ENCODE results near the gene GPX4.

The GPX4 gene

DNA sequence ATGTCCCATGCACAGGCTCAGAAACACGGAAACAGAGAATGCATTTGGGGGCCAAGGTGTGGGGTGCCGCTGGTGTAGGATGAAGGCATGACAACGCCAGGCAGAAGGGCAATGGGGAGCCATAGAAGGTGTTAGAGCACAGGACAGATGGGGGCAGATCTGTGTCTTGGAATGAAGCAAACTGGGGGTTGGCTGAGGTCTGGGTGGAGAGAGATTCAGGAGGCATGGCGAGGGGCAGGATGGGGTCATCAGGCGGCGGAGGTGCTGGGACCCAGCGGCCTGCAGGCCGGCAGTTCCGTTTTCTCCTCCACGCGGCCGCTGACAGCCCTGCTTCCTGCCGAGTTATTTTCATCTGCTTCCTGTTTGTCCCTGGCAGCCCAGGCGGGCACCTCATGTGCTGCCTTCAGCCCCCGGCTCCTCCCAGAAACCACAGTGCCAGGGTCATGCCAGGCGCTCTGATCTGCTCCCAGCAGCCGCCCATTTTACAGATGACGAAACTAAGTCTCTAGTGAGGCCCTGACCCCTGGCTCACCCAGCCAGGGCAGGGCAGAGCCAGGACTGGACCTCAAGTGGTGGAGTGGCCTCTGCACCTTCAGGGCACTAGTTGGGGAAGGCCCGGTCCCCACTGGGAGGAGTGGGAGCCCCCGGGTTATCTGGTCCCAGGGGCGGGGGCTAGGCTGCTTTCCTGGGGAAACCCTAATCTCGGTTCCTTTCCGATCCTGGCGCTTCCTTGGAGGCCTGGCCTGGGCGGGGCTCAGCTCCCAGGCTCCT, 34.6 kb upstream of the GPX4 start:
- Histone ChIP-seq H3K36me3 (ENCODE audit: control insufficient read depth, insufficient read depth, low read length) (no peaks in the 10 kb centered on the region), H3K9me3 (ENCODE audit: control insufficient read depth, low read length) (no peaks in the 10 kb centered on the region), H3K27ac (ENCODE audit: insufficient read depth, low read depth, low read length, poor library complexity, severe bottlenecking) (no peak overlapping the region), H3K4me1 (ENCODE audit: control insufficient read depth, insufficient read depth, low read length) (peaks cover 13% of the 10 kb centered on the region), H3K4me3 (ENCODE audit: insufficient read depth, low read depth, low read length) (no peak overlapping the region), H3K27me3 (ENCODE audit: control insufficient read depth, insufficient read depth, low read length, poor library complexity, severe bottlenecking) (peaks cover 80% of the 10 kb centered on the region)
- 88 to 89% methylated on average over 25 of the region's 25 CpGs for WGBS, 2 experiments

DNA sequence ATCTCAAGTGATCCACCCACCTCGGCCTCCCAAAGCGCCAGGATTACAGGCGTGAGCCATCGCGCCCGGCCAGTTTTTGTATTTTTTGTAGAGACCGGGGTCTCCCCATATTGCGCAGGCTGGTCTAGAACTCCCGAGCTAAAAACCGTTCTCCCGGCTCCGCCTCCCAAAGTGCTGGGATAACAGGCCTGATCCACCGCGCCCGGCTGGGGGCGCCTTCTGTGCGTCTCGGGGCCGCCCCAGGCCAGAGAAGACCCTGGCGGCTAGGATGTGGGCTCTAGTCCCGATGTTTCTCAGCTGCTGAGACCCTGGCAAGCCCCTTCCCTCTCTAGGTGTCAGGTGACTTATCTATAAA, 33.2 kb upstream of the GPX4 start:
- Histone ChIP-seq H3K4me3 (ENCODE audit: insufficient read depth, low read depth, low read length) (peak overlapping the region; percentile 39), H3K36me3 (ENCODE audit: control insufficient read depth, insufficient read depth, low read length) (peaks cover 1% of the 10 kb centered on the region), H3K4me1 (ENCODE audit: control insufficient read depth, insufficient read depth, low read length) (peaks cover 12% of the 10 kb centered on the region), H3K9me3 (ENCODE audit: control insufficient read depth, low read length) (no peaks in the 10 kb centered on the region), H3K27me3 (ENCODE audit: control insufficient read depth, insufficient read depth, low read length, poor library complexity, severe bottlenecking) (peaks cover 66% of the 10 kb centered on the region), H3K27ac (ENCODE audit: insufficient read depth, low read depth, low read length, poor library complexity, severe bottlenecking) (no peak overlapping the region)
- 16 to 18% methylated on average over 21 of the region's 21 CpGs for WGBS, 2 experiments

DNA sequence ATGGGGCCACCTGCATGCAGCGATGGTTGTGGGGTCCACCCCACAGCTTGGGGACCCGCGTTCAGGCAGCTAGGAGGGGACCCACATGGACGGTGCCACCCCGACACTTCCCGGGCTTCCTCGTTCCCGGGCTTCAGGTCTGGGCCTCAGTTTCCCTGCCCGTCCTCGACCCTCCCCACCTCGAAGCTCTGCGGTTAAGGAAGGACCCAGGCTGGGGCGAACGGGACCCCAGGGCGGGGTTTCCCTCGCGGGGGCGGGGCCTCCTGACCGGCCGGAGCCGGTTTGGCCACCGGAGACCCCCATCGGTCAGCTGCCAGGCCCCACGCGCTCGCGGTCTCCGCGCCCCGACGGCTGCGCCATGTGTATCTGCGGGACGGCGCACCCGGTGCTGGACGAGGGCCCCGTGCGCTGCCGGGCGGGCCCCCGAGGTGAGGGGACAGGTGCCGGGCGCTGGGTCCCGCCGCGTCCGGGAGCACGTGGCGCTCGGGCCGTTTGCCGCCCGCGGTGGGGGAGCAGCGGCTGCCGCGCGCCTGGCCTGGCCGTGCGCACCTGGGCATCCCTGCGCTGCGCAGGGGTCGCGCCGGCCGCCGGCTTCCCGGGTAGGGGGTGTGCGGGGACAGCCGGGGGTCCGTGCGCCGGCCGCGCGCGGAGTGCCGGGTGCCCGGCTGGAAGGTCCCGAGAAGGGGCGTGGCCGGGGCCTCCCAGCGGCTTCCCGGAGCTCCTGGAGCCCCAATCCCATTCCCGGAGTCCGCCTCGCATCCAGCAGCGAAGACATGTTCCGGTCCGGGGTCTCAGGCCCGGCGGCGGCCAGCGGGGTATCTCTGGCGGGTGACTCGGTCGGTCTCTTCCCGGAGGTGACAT, 32.6 kb upstream of the GPX4 start:
- H3K27me3 ChIP-seq (ENCODE audit: control insufficient read depth, insufficient read depth, low read length, poor library complexity, severe bottlenecking): peaks cover 60% of the 10 kb centered on the region
- peak overlapping the region; percentile 39 for H3K4me3 ChIP-seq (ENCODE audit: insufficient read depth, low read depth, low read length)
- 2% methylated on average over 99 of the region's 99 CpGs for WGBS, 2 experiments

DNA sequence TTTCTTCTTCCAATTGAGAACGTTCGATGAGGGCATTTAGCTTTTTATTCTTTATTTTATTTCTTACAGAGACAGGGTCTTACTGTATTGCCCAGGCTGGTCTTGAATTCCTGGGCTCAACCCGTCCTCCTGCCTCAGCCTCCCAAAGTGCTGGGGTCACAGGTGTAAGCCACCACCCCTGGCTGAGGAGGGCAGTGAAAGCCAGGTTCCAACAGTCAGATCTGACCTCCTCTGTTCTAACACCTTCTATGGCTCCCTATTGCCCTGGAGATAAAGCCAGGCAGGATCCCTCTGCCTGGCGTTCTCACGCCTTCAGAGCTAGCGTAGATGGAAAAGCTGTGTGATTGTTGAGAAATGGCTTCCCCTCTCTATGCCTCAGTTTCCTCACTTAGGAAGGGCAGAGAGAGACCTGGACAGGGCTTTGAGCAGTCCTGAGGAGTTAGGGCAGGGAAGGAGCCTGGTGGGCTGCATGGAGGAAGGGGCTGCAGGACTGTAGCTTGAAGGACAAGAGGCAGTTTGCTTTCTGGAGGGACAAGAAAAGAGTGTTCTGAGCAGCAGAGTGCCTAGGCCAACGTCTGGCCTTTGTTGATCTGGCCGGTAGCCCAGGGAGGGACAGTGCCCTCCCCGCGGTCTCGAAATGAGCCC, 31.3 kb upstream of the GPX4 start:
- Histone ChIP-seq H3K4me1 (ENCODE audit: control insufficient read depth, insufficient read depth, low read length) (no peaks in the 10 kb centered on the region), H3K36me3 (ENCODE audit: control insufficient read depth, insufficient read depth, low read length) (peaks cover 4% of the 10 kb centered on the region), H3K9me3 (ENCODE audit: control insufficient read depth, low read length) (no peaks in the 10 kb centered on the region), H3K27ac (ENCODE audit: insufficient read depth, low read depth, low read length, poor library complexity, severe bottlenecking) (no peak overlapping the region), H3K27me3 (ENCODE audit: control insufficient read depth, insufficient read depth, low read length, poor library complexity, severe bottlenecking) (peaks cover 47% of the 10 kb centered on the region), H3K4me3 (ENCODE audit: insufficient read depth, low read depth, low read length) (no peak overlapping the region)
- WGBS, 2 experiments: 93 to 95% methylated on average over 11 of the region's 11 CpGs

More for the DNA sequence above, 32.6 kb upstream of the GPX4 start:
- Histone ChIP-seq H3K9me3 (ENCODE audit: control insufficient read depth, low read length) (no peaks in the 10 kb centered on the region), H3K4me1 (ENCODE audit: control insufficient read depth, insufficient read depth, low read length) (peaks cover 6% of the 10 kb centered on the region), H3K36me3 (ENCODE audit: control insufficient read depth, insufficient read depth, low read length) (peaks cover 4% of the 10 kb centered on the region), H3K27ac (ENCODE audit: insufficient read depth, low read depth, low read length, poor library complexity, severe bottlenecking) (no peak overlapping the region)

DNA sequence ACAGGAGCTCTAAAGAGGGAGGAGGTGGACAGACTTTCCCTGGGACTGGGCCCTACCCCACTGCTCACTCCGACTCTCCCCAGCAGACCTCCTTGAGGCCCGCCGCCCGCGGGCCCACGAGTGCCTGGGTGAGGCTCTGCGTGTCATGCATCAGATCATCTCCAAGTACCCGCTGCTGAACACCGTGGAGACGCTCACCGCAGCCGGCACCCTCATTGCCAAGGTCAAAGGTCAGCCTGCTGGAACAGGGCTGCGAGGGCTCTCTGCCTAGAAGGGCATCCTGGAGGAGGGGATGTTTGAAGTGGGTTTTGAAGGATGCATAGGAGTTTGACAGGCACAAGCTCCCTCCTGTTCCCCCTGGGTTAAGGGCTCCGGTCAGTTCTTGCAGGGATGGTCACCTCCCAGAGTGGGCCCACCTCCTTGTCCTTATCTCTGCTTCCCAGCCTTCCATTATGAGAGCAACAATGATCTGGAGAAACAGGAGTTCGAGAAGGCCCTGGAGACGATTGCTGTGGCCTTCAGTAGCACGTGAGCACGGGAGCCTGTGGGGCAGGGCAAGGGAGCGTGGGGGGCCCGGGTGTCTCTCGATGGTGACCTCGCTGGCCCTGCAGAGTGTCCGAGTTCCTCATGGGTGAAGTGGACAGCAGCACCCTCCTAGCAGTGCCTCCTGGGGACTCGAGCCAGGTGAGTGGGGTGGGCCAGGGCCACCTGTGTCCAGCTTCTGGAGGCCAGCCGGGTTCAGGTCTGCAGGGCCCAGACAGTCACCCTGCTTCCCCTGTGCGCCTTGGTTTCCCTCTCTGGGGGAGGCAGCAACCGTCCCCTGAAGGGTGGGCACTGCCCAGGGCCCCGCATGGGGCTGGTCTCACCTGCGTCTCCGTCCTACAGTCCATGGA, 30.5 kb upstream of the GPX4 start:
- WGBS, 2 experiments: 91 to 93% methylated on average over 30 of the region's 30 CpGs
- H3K27ac ChIP-seq (ENCODE audit: insufficient read depth, low read depth, low read length, poor library complexity, severe bottlenecking): no peak overlapping the region

DNA sequence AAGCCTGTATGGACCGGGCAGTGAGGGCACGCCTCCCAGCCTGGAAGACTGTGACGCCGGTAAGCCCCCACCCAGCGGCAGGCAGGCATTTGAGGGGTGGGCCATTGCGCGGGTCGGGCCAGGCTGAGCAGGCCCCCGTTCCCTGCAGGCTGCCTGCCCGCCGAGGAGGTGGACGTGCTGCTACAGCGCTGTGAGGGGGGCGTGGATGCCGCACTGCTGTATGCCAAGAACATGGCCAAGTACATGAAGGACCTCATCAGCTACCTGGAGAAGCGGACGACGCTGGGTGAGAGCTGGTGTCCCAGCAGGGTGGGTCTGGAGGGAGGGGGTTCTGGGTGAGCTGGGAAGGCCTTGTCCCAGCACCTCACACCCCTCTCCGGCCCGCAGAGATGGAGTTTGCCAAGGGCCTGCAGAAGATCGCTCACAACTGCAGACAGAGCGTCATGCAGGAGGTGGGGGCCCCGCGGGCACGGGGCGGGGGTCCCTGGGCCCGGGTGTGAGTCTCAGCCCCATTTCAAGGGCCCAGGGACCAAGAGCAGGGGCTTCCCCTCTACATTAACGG, 29.8 kb upstream of the GPX4 start:
- WGBS, 2 experiments: 93% methylated on average over 28 of the region's 28 CpGs
- Histone ChIP-seq H3K27me3 (ENCODE audit: control insufficient read depth, insufficient read depth, low read length, poor library complexity, severe bottlenecking) (peaks cover 31% of the 10 kb centered on the region), H3K27ac (ENCODE audit: insufficient read depth, low read depth, low read length, poor library complexity, severe bottlenecking) (no peak overlapping the region), H3K9me3 (ENCODE audit: control insufficient read depth, low read length) (no peaks in the 10 kb centered on the region), H3K4me1 (ENCODE audit: control insufficient read depth, insufficient read depth, low read length) (no peaks in the 10 kb centered on the region), H3K36me3 (ENCODE audit: control insufficient read depth, insufficient read depth, low read length) (peaks cover 4% of the 10 kb centered on the region), H3K4me3 (ENCODE audit: insufficient read depth, low read depth, low read length) (no peak overlapping the region)

More for the DNA sequence above, 30.5 kb upstream of the GPX4 start:
- Histone ChIP-seq H3K4me1 (ENCODE audit: control insufficient read depth, insufficient read depth, low read length) (no peaks in the 10 kb centered on the region), H3K36me3 (ENCODE audit: control insufficient read depth, insufficient read depth, low read length) (peaks cover 4% of the 10 kb centered on the region), H3K27me3 (ENCODE audit: control insufficient read depth, insufficient read depth, low read length, poor library complexity, severe bottlenecking) (peaks cover 39% of the 10 kb centered on the region), H3K9me3 (ENCODE audit: control insufficient read depth, low read length) (no peaks in the 10 kb centered on the region), H3K4me3 (ENCODE audit: insufficient read depth, low read depth, low read length) (no peak overlapping the region)

DNA sequence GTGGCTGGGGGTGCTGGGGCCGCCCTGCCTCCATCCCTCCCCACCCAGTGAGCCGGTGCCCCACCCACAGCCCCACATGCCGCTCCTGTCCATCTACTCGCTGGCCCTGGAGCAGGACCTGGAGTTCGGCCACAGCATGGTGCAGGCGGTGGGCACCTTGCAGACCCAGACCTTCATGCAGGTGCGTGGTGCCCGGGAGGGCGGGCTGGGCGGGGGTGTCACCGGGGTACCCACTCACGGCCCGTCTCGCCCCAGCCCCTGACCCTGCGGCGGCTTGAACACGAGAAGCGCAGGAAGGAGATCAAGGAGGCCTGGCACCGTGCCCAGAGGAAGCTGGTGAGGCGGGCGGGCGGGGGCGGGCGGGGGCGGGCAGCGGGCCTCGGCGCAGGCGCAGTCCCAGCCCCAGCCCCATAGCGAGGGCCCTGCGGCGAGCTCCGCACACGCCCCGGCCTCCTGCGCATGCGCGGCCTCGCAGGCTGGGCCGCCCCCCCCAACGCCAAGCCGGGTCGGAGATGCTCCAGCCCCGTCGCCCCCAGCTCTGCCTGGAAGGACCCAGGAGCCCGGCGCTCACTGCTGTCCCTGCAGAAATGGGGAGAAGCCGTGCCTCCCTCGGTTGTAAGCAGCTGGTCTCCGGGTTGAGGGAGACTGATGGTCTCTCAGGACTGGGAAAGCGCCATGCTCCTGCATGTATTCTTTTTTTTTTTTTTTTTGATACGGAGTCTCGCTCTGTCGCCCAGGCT, 29.1 kb upstream of the GPX4 start:
- no peaks in the 10 kb centered on the region for H3K9me3 ChIP-seq (ENCODE audit: control insufficient read depth, low read length)
- no peak overlapping the region for H3K4me3 ChIP-seq (ENCODE audit: insufficient read depth, low read depth, low read length)
- H3K27me3 ChIP-seq (ENCODE audit: control insufficient read depth, insufficient read depth, low read length, poor library complexity, severe bottlenecking): peaks cover 25% of the 10 kb centered on the region
- H3K27ac ChIP-seq (ENCODE audit: insufficient read depth, low read depth, low read length, poor library complexity, severe bottlenecking): no peak overlapping the region
- 96% methylated on average over 54 of the region's 54 CpGs for WGBS, 2 experiments
- H3K36me3 ChIP-seq (ENCODE audit: control insufficient read depth, insufficient read depth, low read length): peaks cover 4% of the 10 kb centered on the region
- no peaks in the 10 kb centered on the region for H3K4me1 ChIP-seq (ENCODE audit: control insufficient read depth, insufficient read depth, low read length)

DNA sequence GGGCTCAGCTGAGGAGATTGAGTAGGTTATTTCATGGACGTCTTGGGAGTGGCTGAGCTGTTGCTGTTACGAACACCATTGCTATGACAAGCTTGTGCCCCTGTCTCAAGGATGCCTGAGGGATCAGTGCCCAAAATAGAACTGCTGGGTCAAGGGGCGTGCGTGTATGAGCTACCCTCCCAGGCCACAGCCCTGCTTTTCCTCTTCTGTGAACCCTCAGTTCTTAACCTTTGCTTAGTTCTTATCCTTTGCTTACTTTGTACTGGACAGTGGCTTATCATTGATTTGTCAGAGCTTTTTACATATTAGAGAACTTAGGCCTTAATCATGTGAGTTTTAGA, 27.8 kb upstream of the GPX4 start:
- H3K4me3 ChIP-seq (ENCODE audit: insufficient read depth, low read depth, low read length): no peak overlapping the region
- WGBS, 2 experiments: 94 to 95% methylated on average over 4 of the region's 4 CpGs
- H3K36me3 ChIP-seq (ENCODE audit: control insufficient read depth, insufficient read depth, low read length): peaks cover 9% of the 10 kb centered on the region

DNA sequence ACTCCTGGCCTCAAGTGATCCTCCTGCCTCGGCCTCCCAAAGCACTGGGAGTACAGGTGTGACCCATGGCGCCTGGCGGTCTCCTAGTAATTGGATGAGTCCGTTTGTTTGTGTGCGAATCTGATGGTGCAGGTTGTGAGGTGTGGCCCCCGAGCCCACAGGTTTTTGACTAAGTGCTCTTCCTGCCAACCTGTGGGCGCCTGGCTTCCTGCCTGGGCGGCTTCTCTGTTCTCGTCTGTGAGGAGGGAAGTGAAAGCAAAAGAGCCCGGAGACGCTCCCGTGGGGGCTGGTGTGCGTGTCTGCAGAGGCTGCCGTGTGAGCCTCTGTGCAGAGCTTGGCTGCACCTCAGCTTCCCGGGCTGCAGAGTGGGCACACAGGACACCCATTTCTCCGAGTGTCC, 26.8 kb upstream of the GPX4 start:
- H3K36me3 ChIP-seq (ENCODE audit: control insufficient read depth, insufficient read depth, low read length): peaks cover 9% of the 10 kb centered on the region
- H3K4me1 ChIP-seq (ENCODE audit: control insufficient read depth, insufficient read depth, low read length): peaks cover 3% of the 10 kb centered on the region
- no peak overlapping the region for H3K4me3 ChIP-seq (ENCODE audit: insufficient read depth, low read depth, low read length)
- H3K27ac ChIP-seq (ENCODE audit: insufficient read depth, low read depth, low read length, poor library complexity, severe bottlenecking): no peak overlapping the region
- 91 to 95% methylated on average over 16 of the region's 16 CpGs for WGBS, 2 experiments
- no peaks in the 10 kb centered on the region for H3K9me3 ChIP-seq (ENCODE audit: control insufficient read depth, low read length)
- peaks cover 2% of the 10 kb centered on the region for H3K27me3 ChIP-seq (ENCODE audit: control insufficient read depth, insufficient read depth, low read length, poor library complexity, severe bottlenecking)

More for the DNA sequence above, 27.8 kb upstream of the GPX4 start:
- H3K4me1 ChIP-seq (ENCODE audit: control insufficient read depth, insufficient read depth, low read length): no peaks in the 10 kb centered on the region
- H3K9me3 ChIP-seq (ENCODE audit: control insufficient read depth, low read length): no peaks in the 10 kb centered on the region
- H3K27ac ChIP-seq (ENCODE audit: insufficient read depth, low read depth, low read length, poor library complexity, severe bottlenecking): no peak overlapping the region
- H3K27me3 ChIP-seq (ENCODE audit: control insufficient read depth, insufficient read depth, low read length, poor library complexity, severe bottlenecking): peaks cover 12% of the 10 kb centered on the region
